A549 (cell line): ENCODE measurements around the gene MEIKIN.

Experiments
- CHD2 ChIP-seq: fragments of 150-350 bp; IDR thresholded peaks from 2 replicates; pipeline ENCODE4 v1.6.1; 2014; ENCODE audit warnings: low read length; ENCODE audit not compliant: partially characterized antibody
- HDAC2 ChIP-seq: fragments of 200-600 bp; sonication (generic); IDR thresholded peaks from 2 replicates; pipeline ENCODE4 v1.6.1; 2016

DNA sequence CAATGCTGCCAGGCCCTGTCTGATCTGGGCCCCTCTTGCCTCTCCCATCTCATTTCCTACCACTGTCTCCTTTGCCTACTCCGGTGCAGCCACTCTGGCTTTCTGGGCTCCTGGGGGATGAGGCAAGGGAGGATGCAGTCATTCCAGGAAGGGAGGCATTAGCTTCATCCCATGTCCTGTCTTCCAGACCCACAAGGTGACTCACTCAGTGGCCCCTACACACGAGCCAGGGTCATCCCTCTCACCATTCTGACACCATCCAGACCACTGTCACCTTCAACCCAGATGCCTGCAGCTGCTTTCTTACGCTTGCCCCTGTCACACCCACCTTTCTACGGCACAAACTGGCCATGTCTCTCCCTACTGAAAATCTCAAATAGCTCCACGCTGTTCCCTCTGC is 46.9 kb upstream of the MEIKIN start:
- TF ChIP-seq HDAC2 (no peak), CHD2 (no peak)
